T-helper 1 cell treated with Interleukin-12 subunit alpha and Interleukin-12 subunit beta and Interleukin-4 antibody, amounts not matched to agents 30 μg/mL and 1 μg/mL, for 36 hours (primary cell): ENCODE results near the gene TPO.
A peak's percentile ranks its signal among the peaks of the same experiment; 100 is the strongest.

ENCODE experiments used
- H3K27ac Mint-ChIP-seq: one replicate; pipeline ENCODE4 v1.8.0; 2021; ENCODE audit warnings: mild to moderate bottlenecking, mixed read lengths
- H3K27me3 Mint-ChIP-seq: one replicate; pipeline ENCODE4 v1.8.0; 2021; ENCODE audit warnings: low read depth, mixed read lengths
- H3K36me3 Mint-ChIP-seq: one replicate; pipeline ENCODE4 v1.8.0; 2021; ENCODE audit warnings: low read depth, mixed read lengths
- H3K4me1 Mint-ChIP-seq: one replicate; pipeline ENCODE4 v1.8.0; 2021; ENCODE audit warnings: low read depth, mixed read lengths
- H3K4me3 Mint-ChIP-seq: one replicate; pipeline ENCODE4 v1.8.0; 2021; ENCODE audit warnings: mild to moderate bottlenecking, moderate library complexity, mixed read lengths
- H3K9me3 Mint-ChIP-seq: one replicate; pipeline ENCODE4 v1.8.0; 2021; ENCODE audit warnings: mixed read lengths

The TPO gene

DNA sequence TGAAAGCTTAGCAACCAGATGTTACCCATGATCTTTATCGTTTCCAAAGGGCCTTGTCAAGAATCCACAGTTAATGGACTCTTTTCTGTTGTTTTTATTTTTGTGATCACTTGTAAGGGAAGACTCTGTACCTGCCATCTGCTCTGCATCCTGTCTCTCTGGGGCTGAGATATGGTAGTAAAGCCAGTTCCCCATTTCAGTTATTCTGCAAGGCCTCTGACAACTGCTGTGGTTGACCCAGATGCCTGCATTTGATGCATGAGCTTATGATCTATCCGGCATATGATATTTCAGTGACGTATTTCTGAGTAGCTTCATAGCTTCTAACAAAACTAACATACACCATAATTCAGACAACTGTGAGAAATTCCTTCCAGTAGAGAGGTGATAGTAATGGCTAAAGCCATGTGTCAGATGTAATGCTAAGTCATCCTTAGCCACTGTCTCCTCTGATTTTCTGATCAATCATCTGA lies 105.1 kb downstream of the TPO start:
- Mint-ChIP-seq H3K27ac (peak overlapping the region; percentile 58), H3K4me3 (peak overlapping the region; percentile 30), H3K4me1 (peaks cover 17% of the 10 kb centered on the region), H3K36me3 (peaks cover 2% of the 10 kb centered on the region), H3K9me3 (no peaks in the 10 kb centered on the region), H3K27me3 (no peaks in the 10 kb centered on the region)

DNA sequence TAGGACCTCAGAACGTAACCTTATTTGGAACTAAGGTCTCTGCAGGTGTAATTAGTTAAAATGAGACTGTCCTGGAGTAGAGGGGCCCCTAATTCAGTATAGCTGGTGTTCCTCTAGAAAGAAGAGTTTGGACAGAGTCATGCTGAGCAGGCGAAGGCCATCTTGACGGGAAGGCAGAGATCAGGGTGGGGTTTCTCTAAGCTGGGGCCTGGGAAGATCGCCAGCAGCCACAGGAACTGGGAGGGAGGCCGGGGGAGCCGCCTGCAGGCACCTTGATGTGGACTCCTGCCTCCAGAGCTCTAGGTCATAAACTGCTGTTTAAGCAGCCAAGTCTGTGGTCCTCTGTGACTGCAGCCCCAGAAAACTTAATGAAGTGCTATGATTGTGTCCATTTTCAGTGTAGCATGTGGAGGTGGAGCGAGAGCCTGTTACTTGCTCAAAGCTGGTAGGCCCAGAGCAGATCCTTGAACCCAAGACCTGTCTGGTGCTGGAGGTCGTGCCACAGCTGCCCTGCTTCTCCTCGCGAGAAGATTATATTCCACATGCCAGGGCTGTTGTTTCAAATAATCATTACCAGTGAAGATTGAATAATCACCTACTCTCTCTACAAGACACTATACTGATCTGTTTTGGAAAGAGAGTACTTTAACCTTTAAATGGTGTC lies 105.7 kb downstream of the TPO start:
- peak overlapping the region; percentile 58 for H3K27ac Mint-ChIP-seq

DNA sequence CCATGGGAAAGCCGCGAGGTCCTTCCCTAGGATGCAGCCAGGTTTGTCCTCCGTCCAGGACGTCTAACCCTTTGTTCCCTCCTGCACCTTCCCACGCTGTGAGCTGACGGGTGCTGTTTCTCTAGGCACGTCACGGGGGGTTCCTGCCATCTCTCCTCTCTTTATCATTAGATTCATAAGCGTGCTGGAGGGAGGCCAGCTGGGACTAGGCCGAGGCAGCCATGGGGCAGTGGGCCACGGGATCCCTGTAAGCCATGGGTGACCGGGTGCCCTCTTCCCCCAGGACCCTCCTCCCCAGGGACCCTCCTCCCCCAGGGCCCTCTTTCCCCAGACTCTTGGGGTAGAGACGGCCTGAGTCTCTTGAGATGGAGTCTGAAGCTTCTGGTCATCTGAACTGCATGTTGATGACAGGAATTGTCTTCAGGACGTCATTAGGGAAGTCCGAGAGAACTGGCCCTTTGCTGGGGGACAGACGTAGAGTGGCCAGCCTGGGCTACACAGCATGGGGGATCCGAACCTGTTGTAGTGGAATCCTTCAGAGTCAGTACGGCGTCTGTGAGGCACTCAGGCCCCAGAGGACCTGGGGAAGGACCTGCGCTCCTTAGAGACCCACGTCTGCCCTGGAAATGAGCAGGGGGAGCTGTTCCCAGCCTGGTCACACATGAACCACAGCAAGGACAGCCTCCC lies 108.1 kb downstream of the TPO start:
- Mint-ChIP-seq H3K4me3 (no peak overlapping the region), H3K4me1 (peaks cover 17% of the 10 kb centered on the region), H3K9me3 (no peaks in the 10 kb centered on the region), H3K27ac (no peak overlapping the region), H3K27me3 (no peaks in the 10 kb centered on the region), H3K36me3 (peaks cover 2% of the 10 kb centered on the region)

More for the DNA sequence above, 105.7 kb downstream of the TPO start:
- Mint-ChIP-seq H3K27me3 (no peaks in the 10 kb centered on the region), H3K9me3 (no peaks in the 10 kb centered on the region), H3K36me3 (peaks cover 2% of the 10 kb centered on the region), H3K4me1 (peaks cover 17% of the 10 kb centered on the region), H3K4me3 (no peak overlapping the region)

DNA sequence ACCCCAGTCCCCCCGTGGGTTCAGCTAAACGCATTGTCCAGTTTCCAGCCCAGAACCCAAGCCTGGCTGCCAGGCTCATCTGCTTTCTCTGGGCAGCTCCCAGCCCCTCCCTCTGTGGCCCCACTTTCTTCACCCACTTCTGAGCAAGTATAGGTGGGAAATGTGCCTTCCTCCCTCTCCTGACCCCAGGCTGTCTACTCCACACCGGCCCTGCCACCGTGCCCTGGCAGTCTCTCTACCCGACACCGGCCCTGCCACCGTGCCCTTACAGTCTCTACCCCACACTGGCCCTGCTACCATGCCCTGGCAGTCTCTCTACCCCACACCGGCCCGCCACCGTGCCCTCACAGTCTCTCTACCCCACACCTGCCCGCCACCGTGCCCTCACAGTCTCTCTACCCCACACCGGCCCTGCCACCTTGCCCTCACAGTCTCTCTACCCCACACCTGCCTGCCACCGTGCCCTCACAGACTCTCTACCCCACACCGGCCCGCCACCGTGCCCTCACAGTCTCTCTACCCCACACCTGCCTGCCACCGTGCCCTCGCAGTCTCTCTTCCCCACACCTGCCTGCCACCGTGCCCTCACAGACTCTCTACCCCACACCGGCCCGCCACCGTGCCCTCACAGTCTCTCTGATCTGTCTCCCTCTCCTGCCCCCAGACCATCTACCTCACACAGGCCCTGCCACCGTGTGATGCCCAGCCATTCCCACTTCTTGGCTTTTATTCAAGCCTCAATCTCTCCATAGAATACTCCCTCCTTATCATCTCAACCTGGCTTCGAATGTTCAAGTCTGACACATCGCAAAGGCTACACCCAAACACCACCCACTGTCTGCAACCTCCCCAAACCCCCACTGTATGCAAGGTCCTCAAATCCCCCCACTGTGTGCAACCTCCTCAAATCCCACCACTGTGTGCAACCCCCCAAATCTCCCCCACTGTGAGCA lies 108.9 kb downstream of the TPO start:
- H3K4me3 Mint-ChIP-seq: no peak overlapping the region
- H3K27me3 Mint-ChIP-seq: no peaks in the 10 kb centered on the region
- no peaks in the 10 kb centered on the region for H3K9me3 Mint-ChIP-seq
- no peak overlapping the region for H3K27ac Mint-ChIP-seq
- peaks cover 2% of the 10 kb centered on the region for H3K36me3 Mint-ChIP-seq
- H3K4me1 Mint-ChIP-seq: peaks cover 17% of the 10 kb centered on the region

DNA sequence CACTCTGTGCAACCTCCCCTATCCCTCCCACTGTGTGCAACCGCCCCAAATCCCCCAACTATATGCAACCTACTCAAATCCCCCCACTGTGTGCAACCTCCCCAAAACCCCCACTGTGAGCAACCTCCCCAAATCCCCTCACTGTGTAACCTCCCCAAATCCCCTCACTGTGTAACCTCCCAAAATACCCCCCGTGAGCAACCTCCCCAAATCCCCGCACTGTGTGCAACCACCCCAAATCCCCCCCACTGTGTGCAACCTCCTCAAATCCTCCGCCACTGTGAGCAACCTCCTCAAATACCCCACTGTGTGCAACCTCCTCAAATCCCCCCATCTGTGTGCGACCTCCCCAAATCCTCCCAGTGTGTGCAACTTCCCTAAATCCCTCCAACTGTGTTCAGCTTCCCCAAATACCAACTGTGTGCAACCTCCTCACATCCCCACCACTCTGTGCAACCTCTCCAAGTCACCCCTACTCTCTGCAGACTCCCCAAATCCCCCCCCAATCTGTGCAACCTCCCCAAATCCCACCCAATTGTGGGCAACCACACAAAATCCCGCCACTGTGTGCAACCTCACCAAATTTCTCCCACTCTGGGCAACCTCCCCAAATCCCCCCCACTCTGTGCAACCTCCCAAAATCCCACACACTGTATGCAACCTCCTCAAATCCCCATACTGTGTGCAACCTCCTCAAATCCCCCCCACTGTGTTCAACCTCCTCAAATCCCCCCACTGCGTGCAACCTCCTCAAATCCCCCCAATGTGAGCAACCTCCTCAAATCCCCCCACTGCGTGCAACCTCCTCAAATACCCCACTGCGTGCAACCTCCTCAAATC lies 114.1 kb downstream of the TPO start:
- Mint-ChIP-seq H3K4me3 (no peak overlapping the region), H3K4me1 (peaks cover 1% of the 10 kb centered on the region), H3K36me3 (no peaks in the 10 kb centered on the region), H3K27me3 (no peaks in the 10 kb centered on the region), H3K9me3 (no peaks in the 10 kb centered on the region), H3K27ac (no peak overlapping the region)

DNA sequence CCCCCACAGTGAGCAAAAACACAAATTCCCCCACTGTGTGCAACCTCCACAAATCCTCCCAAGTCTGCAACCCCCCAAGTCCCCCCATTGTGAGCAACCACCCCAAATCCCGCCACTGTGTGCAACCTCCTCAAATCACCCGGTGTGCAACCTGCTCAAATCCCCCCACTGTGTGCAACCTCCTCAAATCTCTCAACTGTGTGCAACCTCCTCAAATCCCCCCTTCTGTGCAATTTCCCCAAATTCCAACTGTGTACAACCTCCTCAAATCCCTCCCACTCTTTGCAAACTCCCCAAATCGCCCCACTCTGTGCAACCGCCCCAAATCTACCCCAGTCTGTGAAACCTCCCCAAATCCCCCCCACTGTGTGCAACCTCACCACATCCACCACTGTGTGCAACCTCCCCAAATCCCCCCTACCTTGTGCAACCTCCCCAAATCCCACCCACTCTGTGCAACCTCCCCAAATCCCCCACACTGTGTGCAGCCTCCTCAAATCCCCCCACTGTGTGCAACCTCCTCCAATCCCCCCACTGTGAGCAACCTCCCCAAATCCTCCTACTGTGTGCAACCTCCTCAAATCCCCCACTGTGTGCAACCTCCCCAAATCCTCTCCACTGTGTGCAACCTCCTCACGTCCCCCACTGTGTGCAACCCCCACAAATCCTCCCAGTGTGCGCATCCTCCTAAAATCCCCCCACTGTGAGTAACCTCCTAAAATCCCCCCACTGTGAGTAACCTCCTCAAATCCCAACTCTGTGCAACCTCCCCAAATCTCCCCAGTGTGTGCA lies 115.2 kb downstream of the TPO start:
- Mint-ChIP-seq H3K9me3 (no peaks in the 10 kb centered on the region), H3K4me1 (no peaks in the 10 kb centered on the region), H3K27ac (no peak overlapping the region), H3K36me3 (no peaks in the 10 kb centered on the region), H3K4me3 (no peak overlapping the region), H3K27me3 (no peaks in the 10 kb centered on the region)

DNA sequence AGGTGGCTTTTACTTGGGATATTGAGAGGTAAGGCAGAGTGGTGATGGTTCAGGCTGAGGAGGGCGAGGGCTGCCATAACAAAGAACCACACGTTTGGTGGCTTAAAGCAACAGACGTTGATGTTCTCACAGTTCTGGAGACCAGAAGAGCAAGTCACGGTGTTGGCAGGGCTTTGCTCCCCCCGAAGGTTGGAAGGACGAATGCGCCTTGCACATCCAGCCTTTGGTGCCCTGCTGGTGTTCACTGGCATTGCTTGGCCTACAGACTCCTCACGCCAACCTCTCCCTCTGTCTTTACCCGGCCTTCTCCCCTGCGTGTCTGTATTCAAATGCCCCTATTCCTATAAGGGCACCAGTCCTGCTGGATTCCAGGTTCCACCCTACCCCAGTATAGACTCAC lies 125.4 kb downstream of the TPO start:
- H3K9me3 Mint-ChIP-seq: no peaks in the 10 kb centered on the region
- no peak overlapping the region for H3K27ac Mint-ChIP-seq
- H3K27me3 Mint-ChIP-seq: no peaks in the 10 kb centered on the region

DNA sequence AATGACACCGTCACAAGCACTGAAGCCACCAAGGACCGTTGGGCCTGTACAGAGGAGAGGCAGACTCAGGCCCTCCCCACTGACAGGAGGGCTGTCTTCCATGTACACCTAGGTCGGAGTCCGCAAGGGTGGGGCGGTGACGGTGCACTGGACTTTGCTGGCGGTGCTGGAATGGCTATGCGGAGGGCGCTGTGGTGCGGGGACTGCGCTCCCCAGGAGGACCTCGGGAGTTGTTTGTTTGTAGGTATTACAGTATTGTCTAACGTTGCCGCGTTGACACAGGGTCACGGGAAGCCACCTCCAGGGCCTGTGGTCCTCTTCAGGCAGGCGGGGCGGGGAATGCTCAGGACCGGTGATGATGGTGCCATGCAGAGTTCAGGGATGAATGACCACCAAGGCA lies 126.2 kb downstream of the TPO start:
- Mint-ChIP-seq H3K36me3 (no peaks in the 10 kb centered on the region), H3K9me3 (no peaks in the 10 kb centered on the region), H3K4me1 (no peaks in the 10 kb centered on the region), H3K27me3 (no peaks in the 10 kb centered on the region), H3K4me3 (no peak overlapping the region), H3K27ac (no peak overlapping the region)

More for the DNA sequence above, 125.4 kb downstream of the TPO start:
- Mint-ChIP-seq H3K36me3 (no peaks in the 10 kb centered on the region), H3K4me1 (no peaks in the 10 kb centered on the region), H3K4me3 (no peak overlapping the region)

DNA sequence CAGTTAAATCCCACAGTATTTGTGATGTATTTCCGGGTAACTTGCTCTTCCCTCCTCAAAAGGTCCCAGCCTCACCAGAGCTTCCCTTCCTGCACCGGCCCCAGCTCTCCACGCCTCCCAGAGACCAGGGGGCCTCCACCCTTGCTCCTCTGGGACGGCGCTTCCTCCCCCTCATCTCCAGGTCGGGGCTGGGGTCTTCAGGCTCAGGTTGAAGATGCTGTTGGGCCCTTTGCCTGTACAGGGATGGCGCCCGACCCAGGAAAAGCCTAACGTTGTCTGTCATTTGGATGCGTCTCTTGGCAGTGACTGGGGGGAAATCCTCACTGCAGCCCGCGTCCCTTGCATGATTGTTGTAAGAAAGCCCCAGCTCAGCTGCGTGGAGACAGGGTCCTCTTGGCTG lies 126.7 kb downstream of the TPO start:
- Mint-ChIP-seq H3K27me3 (no peaks in the 10 kb centered on the region), H3K27ac (no peak overlapping the region), H3K9me3 (no peaks in the 10 kb centered on the region), H3K4me1 (peaks cover under 1% of the 10 kb centered on the region), H3K4me3 (no peak overlapping the region), H3K36me3 (no peaks in the 10 kb centered on the region)

DNA sequence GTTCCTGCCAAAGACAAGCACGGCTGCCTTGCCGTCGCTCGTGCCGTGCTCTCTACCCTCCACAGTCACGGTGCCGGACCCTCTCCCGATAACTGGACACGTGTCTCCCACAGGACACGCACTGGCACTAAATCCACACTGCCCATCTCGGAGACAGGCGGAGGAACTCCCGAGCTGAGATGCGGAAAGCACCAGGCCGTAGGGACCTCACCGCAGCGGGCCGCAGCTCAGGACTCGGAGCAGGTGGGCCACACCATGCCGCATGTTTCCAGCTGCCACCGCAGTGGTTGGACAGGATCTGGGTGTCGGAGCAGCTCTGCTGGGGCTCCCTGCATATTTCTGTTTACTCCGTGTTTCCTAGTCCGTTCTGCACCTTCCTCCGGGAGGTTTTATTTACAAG lies 127.2 kb downstream of the TPO start:
- Mint-ChIP-seq H3K36me3 (no peaks in the 10 kb centered on the region), H3K4me3 (no peak overlapping the region), H3K27me3 (no peaks in the 10 kb centered on the region), H3K9me3 (no peaks in the 10 kb centered on the region), H3K27ac (no peak overlapping the region), H3K4me1 (peaks cover 4% of the 10 kb centered on the region)

DNA sequence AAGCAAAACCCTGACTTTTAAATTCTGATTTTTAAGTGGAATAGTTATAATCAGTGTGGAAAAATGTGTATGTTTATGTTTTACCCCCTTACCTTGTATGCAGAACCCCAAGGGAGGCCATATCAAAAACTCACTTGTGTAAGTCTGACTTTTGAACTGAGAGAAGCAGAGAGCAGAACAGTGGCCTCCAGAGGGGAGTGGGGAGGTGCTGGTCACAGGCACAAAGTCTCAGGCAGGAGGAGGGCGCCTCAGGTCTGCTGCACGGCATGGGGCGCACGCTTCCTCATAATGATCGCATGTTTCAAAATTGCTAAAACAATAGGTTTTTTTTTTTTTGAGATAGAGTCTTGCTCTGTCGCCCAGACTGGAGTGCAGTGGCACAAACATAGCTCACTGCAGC lies 127.8 kb downstream of the TPO start:
- Mint-ChIP-seq H3K4me3 (no peak overlapping the region), H3K4me1 (peaks cover 9% of the 10 kb centered on the region), H3K9me3 (no peaks in the 10 kb centered on the region), H3K27ac (no peak overlapping the region), H3K27me3 (no peaks in the 10 kb centered on the region), H3K36me3 (no peaks in the 10 kb centered on the region)

DNA sequence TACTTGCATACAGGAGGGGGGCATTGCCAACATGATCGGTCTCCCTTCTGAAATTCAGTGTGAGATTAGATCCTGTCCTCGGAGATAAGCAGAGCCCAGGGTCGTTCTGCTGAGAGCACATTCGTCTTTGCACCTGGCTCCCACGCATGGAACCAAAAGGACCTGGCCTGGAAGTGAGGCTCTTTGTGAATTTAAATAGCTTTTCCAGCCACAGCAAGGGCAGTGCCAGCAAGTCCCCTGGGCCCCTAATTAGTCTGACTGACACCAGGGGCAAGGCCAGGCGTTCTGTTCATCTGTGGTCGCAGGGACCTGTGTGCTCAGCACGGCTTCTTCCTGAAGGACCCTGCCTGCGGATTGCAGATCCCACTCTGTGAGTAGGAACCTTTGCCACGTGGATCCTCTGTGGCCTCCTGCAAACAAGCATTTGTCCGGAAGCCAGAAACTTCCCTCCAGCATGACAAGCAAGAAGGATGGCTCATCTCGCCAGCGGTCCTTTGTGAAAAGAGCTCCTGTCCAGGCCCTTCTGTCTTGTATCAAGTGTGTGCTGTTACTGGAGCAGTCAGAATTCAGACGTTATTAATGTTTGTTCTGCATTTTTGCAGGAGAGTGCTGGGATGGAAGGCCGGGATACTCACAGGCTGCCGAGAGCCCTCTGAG lies 128.7 kb downstream of the TPO start:
- Mint-ChIP-seq H3K4me3 (no peak overlapping the region), H3K36me3 (no peaks in the 10 kb centered on the region), H3K9me3 (no peaks in the 10 kb centered on the region), H3K4me1 (peaks cover 13% of the 10 kb centered on the region), H3K27ac (no peak overlapping the region), H3K27me3 (no peaks in the 10 kb centered on the region)

DNA sequence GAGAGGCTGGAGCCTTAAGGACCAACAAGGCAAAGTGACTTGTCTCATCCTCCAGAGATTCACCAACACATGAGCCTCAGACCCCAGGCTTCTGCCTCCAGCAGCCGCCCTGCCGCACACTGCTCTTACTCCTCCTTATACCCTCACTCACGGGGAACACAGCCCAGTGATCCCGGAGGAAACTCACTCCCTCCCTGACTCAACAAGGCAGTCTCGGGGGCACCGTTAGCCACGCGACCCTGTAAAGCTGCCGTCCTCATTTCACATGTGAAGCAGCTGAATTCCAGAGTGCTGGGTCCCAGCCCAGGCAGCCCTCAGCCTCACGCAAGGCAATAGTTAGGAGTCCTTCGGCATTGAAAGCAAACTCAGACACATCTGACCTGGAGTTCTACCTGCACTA lies 129.7 kb downstream of the TPO start:
- Mint-ChIP-seq H3K36me3 (no peaks in the 10 kb centered on the region), H3K27me3 (no peaks in the 10 kb centered on the region), H3K27ac (no peak overlapping the region), H3K4me1 (peaks cover 13% of the 10 kb centered on the region), H3K9me3 (no peaks in the 10 kb centered on the region), H3K4me3 (no peak overlapping the region)
